ENCODE data around the gene RNF181.
"Not testable (repeated sequence)": the region's sequence is repeated elsewhere in the genome, so short reads cannot be mapped to it uniquely, and the experiment has no call there.

RNF181 gene

DNA sequence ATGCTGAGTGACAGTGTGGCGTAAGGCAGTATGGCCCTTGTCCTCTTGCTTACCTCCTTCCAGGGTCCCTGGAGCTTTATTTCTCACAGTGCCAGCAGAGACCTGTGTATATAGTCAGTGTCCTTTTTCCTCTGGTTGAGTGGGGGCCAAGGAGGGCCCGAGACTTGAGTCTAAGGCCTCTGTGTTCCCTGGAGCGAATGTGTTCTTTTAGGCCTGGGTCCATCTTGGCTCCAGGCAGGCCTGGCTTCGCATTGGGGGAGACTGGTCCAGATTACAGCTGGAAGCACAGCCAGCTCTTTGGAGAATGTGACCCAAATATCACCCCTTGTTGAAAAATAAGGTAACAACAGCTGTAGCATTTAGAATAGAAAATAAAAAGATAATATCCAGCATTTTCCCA lies 6.4 kb upstream of the RNF181 start:
- FAIRE-seq (no peak), DNase-seq (ENCODE audit: insufficient read length, low spot score) (no peak)
- TF ChIP-seq, protein P1, sequence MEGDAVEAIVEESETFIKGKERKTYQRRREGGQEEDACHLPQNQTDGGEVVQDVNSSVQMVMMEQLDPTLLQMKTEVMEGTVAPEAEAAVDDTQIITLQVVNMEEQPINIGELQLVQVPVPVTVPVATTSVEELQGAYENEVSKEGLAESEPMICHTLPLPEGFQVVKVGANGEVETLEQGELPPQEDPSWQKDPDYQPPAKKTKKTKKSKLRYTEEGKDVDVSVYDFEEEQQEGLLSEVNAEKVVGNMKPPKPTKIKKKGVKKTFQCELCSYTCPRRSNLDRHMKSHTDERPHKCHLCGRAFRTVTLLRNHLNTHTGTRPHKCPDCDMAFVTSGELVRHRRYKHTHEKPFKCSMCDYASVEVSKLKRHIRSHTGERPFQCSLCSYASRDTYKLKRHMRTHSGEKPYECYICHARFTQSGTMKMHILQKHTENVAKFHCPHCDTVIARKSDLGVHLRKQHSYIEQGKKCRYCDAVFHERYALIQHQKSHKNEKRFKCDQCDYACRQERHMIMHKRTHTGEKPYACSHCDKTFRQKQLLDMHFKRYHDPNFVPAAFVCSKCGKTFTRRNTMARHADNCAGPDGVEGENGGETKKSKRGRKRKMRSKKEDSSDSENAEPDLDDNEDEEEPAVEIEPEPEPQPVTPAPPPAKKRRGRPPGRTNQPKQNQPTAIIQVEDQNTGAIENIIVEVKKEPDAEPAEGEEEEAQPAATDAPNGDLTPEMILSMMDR (IDR thresholded peaks at IDR 0.05; ENCODE audit: insufficient read depth, missing control alignments): no peak

DNA sequence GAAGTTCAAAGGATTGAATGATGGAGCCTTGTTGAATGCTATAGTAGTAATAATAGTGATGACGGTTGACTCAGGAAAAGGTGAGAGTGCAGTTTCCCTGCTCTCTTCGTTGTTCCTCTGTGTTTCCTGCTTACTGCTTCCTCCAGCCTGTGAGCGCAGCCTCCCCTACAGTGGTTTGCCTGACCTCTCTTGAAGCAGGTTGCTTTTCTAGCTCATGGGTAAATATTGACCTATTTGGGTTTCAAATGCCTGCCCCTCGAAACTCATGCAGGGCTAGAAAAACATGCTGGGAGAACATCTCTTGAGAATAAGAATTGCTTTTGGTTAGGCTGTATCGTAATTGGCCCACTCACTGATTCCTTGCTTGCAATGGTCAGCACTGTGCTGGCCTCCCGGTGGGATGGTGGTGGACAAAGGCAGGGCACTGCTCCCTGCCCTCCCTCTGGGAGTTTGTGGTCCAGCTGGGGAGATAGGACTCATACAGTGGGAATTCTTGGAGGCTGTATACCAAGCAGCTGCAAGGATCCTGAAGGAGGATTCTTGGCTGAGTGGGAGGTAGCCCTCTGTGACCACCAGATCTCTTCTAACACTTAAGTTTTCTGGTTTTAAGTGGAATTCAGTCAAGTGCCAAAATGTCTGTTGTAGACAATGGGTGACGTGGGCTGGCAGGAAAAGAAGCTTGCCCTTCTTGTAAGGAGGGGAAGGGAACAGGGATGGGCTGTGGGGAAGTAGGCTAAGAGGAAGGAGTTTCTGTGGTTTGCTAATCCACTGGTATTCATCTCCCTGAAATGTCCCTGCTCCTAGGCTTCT lies 5.4 kb upstream of the RNF181 start:
- TF ChIP-seq, protein P1 (IDR thresholded peaks at IDR 0.05; ENCODE audit: insufficient read depth, missing control alignments): no peak
- no peak for DNase-seq (ENCODE audit: insufficient read length, low spot score)
- FAIRE-seq: no peak

DNA sequence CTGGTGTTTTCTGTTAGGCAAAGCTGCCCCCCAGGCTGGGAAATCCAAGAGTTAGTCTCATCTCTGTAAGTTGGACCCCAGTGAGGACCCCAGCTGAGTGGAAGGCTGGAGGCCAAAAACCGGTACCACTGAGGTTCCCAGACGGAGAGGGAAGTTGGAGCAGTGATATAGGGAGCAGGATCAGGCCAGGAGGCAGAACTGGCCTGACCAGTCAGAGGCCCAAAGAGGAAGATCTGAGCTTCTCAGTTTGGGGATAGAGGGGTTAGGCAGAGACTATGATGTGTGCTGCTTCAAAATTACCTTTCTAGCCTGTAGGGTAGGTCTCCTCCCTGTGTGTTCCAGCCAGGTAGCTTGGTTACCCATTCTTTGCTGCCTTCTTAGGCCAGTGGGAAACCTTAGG lies 4.6 kb upstream of the RNF181 start:
- no peak for FAIRE-seq
- no peak for DNase-seq (ENCODE audit: insufficient read length, low spot score)
- TF ChIP-seq, protein P1 (IDR thresholded peaks at IDR 0.05; ENCODE audit: insufficient read depth, missing control alignments): no peak

DNA sequence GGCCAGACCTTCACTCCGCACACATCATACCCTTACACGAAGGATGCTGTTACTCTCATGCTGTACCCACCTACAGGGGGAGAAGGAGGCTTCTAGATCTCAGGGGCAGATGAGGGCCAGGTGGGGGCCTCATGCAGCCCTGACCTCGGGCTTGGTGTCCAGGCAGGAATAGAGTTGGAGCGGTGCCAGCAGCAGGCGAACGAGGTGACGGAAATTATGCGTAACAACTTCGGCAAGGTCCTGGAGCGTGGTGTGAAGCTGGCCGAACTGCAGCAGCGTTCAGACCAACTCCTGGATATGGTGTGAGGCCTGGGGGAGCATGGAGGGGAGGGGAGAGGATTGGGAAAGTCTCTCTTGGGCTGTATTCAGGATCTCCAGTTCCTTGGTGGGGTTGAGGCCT lies 4.0 kb upstream of the RNF181 start:
- DNase-seq (ENCODE audit: insufficient read length, low spot score): no peak
- no peak for FAIRE-seq
- TF ChIP-seq, protein P1 (IDR thresholded peaks at IDR 0.05; ENCODE audit: insufficient read depth, missing control alignments): no peak

DNA sequence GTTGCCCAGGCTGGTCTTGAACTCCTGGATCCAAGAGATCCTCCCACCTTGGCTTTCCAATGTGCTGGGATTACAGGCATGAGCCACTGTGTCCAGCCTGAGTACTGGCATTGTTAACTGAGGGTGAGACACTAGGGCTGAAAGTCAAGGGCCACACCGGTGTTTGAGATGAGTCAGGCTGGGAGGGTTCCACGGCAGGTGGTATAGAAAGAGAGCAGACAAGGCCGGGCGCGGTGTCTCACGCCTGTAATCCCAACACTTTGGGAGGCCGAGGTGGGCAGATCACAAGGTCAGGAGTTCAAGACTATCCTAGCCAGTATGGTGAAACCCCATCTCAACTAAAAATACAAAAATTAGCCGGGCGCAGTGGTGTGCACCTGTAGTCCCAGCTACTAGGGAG lies 3.2 kb upstream of the RNF181 start:
- DNase-seq (ENCODE audit: insufficient read length, low spot score); FAIRE-seq: not testable (repeated sequence)

DNA sequence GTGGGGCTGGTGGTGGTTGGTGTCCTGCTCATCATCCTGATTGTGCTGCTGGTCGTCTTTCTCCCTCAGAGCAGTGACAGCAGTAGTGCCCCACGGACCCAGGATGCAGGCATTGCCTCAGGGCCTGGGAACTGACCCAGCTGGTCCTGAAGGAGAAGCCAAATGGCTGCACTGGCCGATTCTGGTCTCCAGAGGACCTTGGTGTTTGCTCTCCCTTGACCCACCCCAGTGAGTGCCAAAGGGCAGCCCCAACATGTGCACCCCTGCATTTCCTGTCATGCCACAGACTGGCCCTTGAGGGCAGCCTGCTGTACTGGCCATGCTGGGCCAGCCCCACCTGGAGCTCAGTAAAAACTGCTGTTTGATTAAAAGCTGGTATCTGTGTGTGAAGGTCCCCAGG lies 2.5 kb upstream of the RNF181 start:
- FAIRE-seq (no peak), DNase-seq (ENCODE audit: insufficient read length, low spot score) (no peak)
- TF ChIP-seq, protein P1 (IDR thresholded peaks at IDR 0.05; ENCODE audit: insufficient read depth, missing control alignments): no peak

DNA sequence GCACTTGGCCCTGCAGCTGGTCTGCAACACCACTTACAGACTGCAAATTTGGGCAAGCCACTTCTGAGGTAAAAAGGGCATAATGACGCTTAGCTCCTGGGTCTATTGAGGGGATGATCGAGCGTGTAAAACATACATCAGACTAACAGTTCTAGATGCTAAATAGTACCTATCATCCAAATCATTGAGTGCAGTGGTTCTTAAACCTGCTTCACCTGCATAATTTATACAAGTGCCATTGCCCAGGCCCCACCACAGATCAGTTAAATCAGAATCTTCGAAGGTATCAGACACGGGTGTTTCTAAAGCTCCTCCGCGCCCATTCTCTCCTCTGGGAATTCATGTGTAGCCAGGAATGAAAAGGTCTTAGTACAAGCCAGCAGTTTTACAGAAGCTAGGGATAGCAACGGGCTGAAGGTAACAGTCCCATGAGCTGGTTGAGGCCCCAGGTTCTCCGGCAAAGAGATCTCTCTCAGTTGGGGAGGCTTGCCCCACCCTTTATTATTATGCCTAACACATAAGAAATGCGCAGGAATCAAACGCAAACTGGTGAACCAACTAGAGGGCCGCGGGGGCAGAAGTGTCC lies 737 bp upstream of the RNF181 start:
- FAIRE-seq: no peak
- no peak for DNase-seq (ENCODE audit: insufficient read length, low spot score)
- TF ChIP-seq, protein P1 (IDR thresholded peaks at IDR 0.05; ENCODE audit: insufficient read depth, missing control alignments): no peak
